ENCODE results near the gene CDC42BPA. TPM values are rescaled to one million over a fixed set of nuclear protein-coding genes. Genes with fewer than 3 reads are reported as not detected.

CDC42BPA gene
- polyA plus RNA-seq, 3 donors = 0.20 to 0.45 (median 0.39) TPM

DNA sequence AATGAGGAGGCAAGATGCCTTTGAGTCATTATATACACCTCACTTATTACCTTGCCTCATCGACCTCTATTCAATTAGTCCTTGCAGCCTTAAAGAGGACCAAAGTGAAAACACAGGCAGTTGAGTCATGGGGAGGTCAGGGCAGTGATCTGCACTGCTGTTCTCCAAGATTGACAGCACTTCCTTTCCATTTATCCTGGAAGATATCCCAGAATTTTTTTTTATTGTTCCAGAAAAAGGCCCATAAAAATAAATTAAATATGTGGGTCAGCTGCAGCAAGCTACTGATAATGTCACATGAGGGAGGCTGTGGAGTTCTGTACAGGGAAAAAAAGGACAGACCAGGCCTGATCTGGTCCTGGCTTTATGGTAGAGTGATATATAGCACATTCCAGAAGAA is 33.2 kb upstream of the CDC42BPA start:
- no peak for DNase-seq
- no peaks in the 10 kb centered on the region for H3K27me3 ChIP-seq (ENCODE audit: control insufficient read depth in 2 of 2, insufficient read depth in 2 of 2, low read length in 2 of 2)
- Mint-ChIP-seq H3K9me3 (peaks cover 0 to 7% (median 0%) of the 10 kb centered on the region in 7 donors), H3K27ac (no peak overlapping the region), H3K27me3 (ENCODE audit: low read depth in 3 of 3) (peaks cover 0 to 3% (median 0%) of the 10 kb centered on the region in 3 donors), H3K4me1 (no peaks in the 10 kb centered on the region), H3K4me3 (no peak overlapping the region), H3K36me3 (no peaks in the 10 kb centered on the region)
- no peaks in the 10 kb centered on the region for H3K79me2 ChIP-seq (ENCODE audit: insufficient read depth, low read length)
- intact Hi-C loops (cut with micrococcal nuclease) = no loop called here
- TF ChIP-seq, protein P1, sequence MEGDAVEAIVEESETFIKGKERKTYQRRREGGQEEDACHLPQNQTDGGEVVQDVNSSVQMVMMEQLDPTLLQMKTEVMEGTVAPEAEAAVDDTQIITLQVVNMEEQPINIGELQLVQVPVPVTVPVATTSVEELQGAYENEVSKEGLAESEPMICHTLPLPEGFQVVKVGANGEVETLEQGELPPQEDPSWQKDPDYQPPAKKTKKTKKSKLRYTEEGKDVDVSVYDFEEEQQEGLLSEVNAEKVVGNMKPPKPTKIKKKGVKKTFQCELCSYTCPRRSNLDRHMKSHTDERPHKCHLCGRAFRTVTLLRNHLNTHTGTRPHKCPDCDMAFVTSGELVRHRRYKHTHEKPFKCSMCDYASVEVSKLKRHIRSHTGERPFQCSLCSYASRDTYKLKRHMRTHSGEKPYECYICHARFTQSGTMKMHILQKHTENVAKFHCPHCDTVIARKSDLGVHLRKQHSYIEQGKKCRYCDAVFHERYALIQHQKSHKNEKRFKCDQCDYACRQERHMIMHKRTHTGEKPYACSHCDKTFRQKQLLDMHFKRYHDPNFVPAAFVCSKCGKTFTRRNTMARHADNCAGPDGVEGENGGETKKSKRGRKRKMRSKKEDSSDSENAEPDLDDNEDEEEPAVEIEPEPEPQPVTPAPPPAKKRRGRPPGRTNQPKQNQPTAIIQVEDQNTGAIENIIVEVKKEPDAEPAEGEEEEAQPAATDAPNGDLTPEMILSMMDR (IDR thresholded peaks at IDR 0.05) = no peak
- H3K4me1 ChIP-seq (ENCODE audit: control insufficient read depth in 1 of 2, insufficient read depth in 2 of 2, low read length in 2 of 2) = no peaks in the 10 kb centered on the region
- no peak overlapping the region for H3K4me2 ChIP-seq (replicated peaks; ENCODE audit: extremely low read depth, low read length, poor library complexity, severe bottlenecking)
- no peaks in the 10 kb centered on the region for H3K9me3 ChIP-seq (replicated peaks in 1 of 2; ENCODE audit: control insufficient read depth in 1 of 2, insufficient read depth in 1 of 2, low read length in 2 of 2)
- H4K20me1 ChIP-seq (ENCODE audit: insufficient read depth, low read length) = no peaks in the 10 kb centered on the region
- H3K27ac ChIP-seq (ENCODE audit: low read depth in 1 of 2, low read length in 2 of 2) = no peak overlapping the region
- no peak overlapping the region for H2AFZ ChIP-seq (ENCODE audit: insufficient read depth, low read depth, low read length, poor library complexity, severe bottlenecking)
- H3K9ac ChIP-seq (ENCODE audit: insufficient read depth, low read length, poor library complexity, severe bottlenecking) = no peak overlapping the region
- H3K4me3 ChIP-seq (replicated peaks in 1 of 3; ENCODE audit: low read depth in 2 of 3, low read length in 3 of 3) = no peak overlapping the region
- WGBS (ENCODE audit: insufficient coverage) = no CpG with 5 or more reads among the region's 1 CpG
- no peaks in the 10 kb centered on the region for H3K36me3 ChIP-seq (replicated peaks in 1 of 2; ENCODE audit: control insufficient read depth in 1 of 2, insufficient read depth in 2 of 2, low read length in 2 of 2)

GRCh38 chr1:227349967-227350366 is 31.7 kb upstream of the CDC42BPA start:
- TF ChIP-seq, protein P1 (IDR thresholded peaks at IDR 0.05) = no peak
- H3K4me3 ChIP-seq (replicated peaks in 1 of 3; ENCODE audit: low read depth in 2 of 3, low read length in 3 of 3) = no peak overlapping the region
- no peaks in the 10 kb centered on the region for H3K4me1 ChIP-seq (ENCODE audit: control insufficient read depth in 1 of 2, insufficient read depth in 2 of 2, low read length in 2 of 2)
- H2AFZ ChIP-seq (ENCODE audit: insufficient read depth, low read depth, low read length, poor library complexity, severe bottlenecking) = no peak overlapping the region
- Mint-ChIP-seq H3K4me3 (no peak overlapping the region), H3K27ac (no peak overlapping the region), H3K36me3 (no peaks in the 10 kb centered on the region), H3K4me1 (no peaks in the 10 kb centered on the region), H3K27me3 (ENCODE audit: low read depth in 3 of 3) (peaks cover 0 to 3% (median 0%) of the 10 kb centered on the region in 3 donors), H3K9me3 (peaks cover 0 to 7% (median 0%) of the 10 kb centered on the region in 7 donors)
- no peaks in the 10 kb centered on the region for H3K27me3 ChIP-seq (ENCODE audit: control insufficient read depth in 2 of 2, insufficient read depth in 2 of 2, low read length in 2 of 2)
- intact Hi-C loops (cut with micrococcal nuclease) = no loop called here
- no peak overlapping the region for H3K4me2 ChIP-seq (replicated peaks; ENCODE audit: extremely low read depth, low read length, poor library complexity, severe bottlenecking)
- H3K27ac ChIP-seq (ENCODE audit: low read depth in 1 of 2, low read length in 2 of 2) = no peak overlapping the region
- no peaks in the 10 kb centered on the region for H4K20me1 ChIP-seq (ENCODE audit: insufficient read depth, low read length)
- H3K36me3 ChIP-seq (replicated peaks in 1 of 2; ENCODE audit: control insufficient read depth in 1 of 2, insufficient read depth in 2 of 2, low read length in 2 of 2) = no peaks in the 10 kb centered on the region
- H3K9ac ChIP-seq (ENCODE audit: insufficient read depth, low read length, poor library complexity, severe bottlenecking) = no peak overlapping the region
- no peak for DNase-seq
- H3K9me3 ChIP-seq (replicated peaks in 1 of 2; ENCODE audit: control insufficient read depth in 1 of 2, insufficient read depth in 1 of 2, low read length in 2 of 2) = no peaks in the 10 kb centered on the region
- no peaks in the 10 kb centered on the region for H3K79me2 ChIP-seq (ENCODE audit: insufficient read depth, low read length)
- WGBS (ENCODE audit: insufficient coverage) = no CpG with 5 or more reads among the region's 3 CpGs
